ENCODE results near the gene ENKUR.

The ENKUR gene

GRCh38 chr10:25059990-25060389 is 44.0 kb upstream of the ENKUR start:
- H2AFZ ChIP-seq (ENCODE audit: low read length) = no peak overlapping the region

GRCh38 chr10:25057886-25058285 is 41.9 kb upstream of the ENKUR start:
- Histone ChIP-seq H3K27me3 (ENCODE audit: insufficient read depth, low read length) (no peaks in the 10 kb centered on the region), H3K9me2 (ENCODE audit: low read depth, low read length) (no peaks in the 10 kb centered on the region), H3K4me3 (ENCODE audit: low read depth, low read length, poor library complexity, severe bottlenecking) (no peak overlapping the region), H3F3A (ENCODE audit: insufficient read depth, low read length) (no peaks in the 10 kb centered on the region), H3K79me2 (ENCODE audit: insufficient read depth, low read length) (no peaks in the 10 kb centered on the region), H3K9me3 (ENCODE audit: low read length) (no peaks in the 10 kb centered on the region), H3K36me3 (ENCODE audit: insufficient read depth, low read length) (no peaks in the 10 kb centered on the region), H4K20me1 (ENCODE audit: insufficient read depth, low read length) (no peaks in the 10 kb centered on the region), H3K4me2 (ENCODE audit: low read length) (no peak overlapping the region), H2AFZ (ENCODE audit: low read length) (no peak overlapping the region), H3K9ac (ENCODE audit: low read length) (no peak overlapping the region), H3K27ac (ENCODE audit: low read depth, low read length, poor library complexity, severe bottlenecking) (no peak overlapping the region), H3K4me1 (ENCODE audit: insufficient read depth, low read length, severe bottlenecking) (no peaks in the 10 kb centered on the region)
- no peak for TF ChIP-seq EZH2 (IDR thresholded peaks at IDR 0.05; ENCODE audit: borderline replicate concordance, low read length)
- TF ChIP-seq, protein P1, sequence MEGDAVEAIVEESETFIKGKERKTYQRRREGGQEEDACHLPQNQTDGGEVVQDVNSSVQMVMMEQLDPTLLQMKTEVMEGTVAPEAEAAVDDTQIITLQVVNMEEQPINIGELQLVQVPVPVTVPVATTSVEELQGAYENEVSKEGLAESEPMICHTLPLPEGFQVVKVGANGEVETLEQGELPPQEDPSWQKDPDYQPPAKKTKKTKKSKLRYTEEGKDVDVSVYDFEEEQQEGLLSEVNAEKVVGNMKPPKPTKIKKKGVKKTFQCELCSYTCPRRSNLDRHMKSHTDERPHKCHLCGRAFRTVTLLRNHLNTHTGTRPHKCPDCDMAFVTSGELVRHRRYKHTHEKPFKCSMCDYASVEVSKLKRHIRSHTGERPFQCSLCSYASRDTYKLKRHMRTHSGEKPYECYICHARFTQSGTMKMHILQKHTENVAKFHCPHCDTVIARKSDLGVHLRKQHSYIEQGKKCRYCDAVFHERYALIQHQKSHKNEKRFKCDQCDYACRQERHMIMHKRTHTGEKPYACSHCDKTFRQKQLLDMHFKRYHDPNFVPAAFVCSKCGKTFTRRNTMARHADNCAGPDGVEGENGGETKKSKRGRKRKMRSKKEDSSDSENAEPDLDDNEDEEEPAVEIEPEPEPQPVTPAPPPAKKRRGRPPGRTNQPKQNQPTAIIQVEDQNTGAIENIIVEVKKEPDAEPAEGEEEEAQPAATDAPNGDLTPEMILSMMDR (IDR thresholded peaks at IDR 0.05; ENCODE audit: low read length) = no peak

More at GRCh38 chr10:25059990-25060389, 44.0 kb upstream of the ENKUR start:
- Histone ChIP-seq H3K9me2 (ENCODE audit: low read depth, low read length) (no peaks in the 10 kb centered on the region), H3K4me2 (ENCODE audit: low read length) (no peak overlapping the region), H3K9ac (ENCODE audit: low read length) (no peak overlapping the region), H3K79me2 (ENCODE audit: insufficient read depth, low read length) (no peaks in the 10 kb centered on the region), H3F3A (ENCODE audit: insufficient read depth, low read length) (no peaks in the 10 kb centered on the region), H3K9me3 (ENCODE audit: low read length) (no peaks in the 10 kb centered on the region), H3K27me3 (ENCODE audit: insufficient read depth, low read length) (no peaks in the 10 kb centered on the region), H3K36me3 (ENCODE audit: insufficient read depth, low read length) (no peaks in the 10 kb centered on the region), H3K27ac (ENCODE audit: low read depth, low read length, poor library complexity, severe bottlenecking) (no peak overlapping the region), H3K4me1 (ENCODE audit: insufficient read depth, low read length, severe bottlenecking) (no peaks in the 10 kb centered on the region), H4K20me1 (ENCODE audit: insufficient read depth, low read length) (no peaks in the 10 kb centered on the region), H3K4me3 (ENCODE audit: low read depth, low read length, poor library complexity, severe bottlenecking) (no peak overlapping the region)
- TF ChIP-seq, protein P1 (IDR thresholded peaks at IDR 0.05; ENCODE audit: low read length) = no peak
- TF ChIP-seq EZH2 (IDR thresholded peaks at IDR 0.05; ENCODE audit: borderline replicate concordance, low read length) = no peak

DNA sequence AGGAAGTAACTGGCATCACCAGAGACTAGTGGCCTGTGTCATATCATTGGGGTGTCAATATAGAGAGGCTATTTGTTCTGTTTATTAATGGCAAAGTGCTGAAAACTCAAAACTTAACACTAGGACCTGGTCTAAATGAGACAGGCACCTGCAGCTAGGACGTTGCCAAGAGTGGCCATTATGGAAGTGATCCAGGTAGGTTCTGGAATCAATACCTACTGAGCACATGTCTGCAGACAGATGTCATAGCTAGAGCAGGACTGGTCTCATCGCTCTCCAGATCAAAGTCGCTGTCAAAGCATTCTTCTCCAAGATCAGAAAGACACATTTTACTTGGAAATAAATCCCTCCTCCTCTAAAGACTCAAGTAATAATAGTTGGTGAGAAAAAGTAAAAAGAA is 40.8 kb upstream of the ENKUR start:
- Histone ChIP-seq H4K20me1 (ENCODE audit: insufficient read depth, low read length) (no peaks in the 10 kb centered on the region), H2AFZ (ENCODE audit: low read length) (no peak overlapping the region), H3K9me2 (ENCODE audit: low read depth, low read length) (no peaks in the 10 kb centered on the region), H3K9ac (ENCODE audit: low read length) (no peak overlapping the region), H3K4me2 (ENCODE audit: low read length) (no peak overlapping the region), H3K27me3 (ENCODE audit: insufficient read depth, low read length) (no peaks in the 10 kb centered on the region), H3K4me3 (ENCODE audit: low read depth, low read length, poor library complexity, severe bottlenecking) (no peak overlapping the region), H3K36me3 (ENCODE audit: insufficient read depth, low read length) (no peaks in the 10 kb centered on the region), H3K4me1 (ENCODE audit: insufficient read depth, low read length, severe bottlenecking) (no peaks in the 10 kb centered on the region), H3F3A (ENCODE audit: insufficient read depth, low read length) (no peaks in the 10 kb centered on the region), H3K27ac (ENCODE audit: low read depth, low read length, poor library complexity, severe bottlenecking) (no peak overlapping the region), H3K79me2 (ENCODE audit: insufficient read depth, low read length) (no peaks in the 10 kb centered on the region), H3K9me3 (ENCODE audit: low read length) (no peaks in the 10 kb centered on the region)
- TF ChIP-seq, protein P1 (IDR thresholded peaks at IDR 0.05; ENCODE audit: low read length) = no peak
- no peak for TF ChIP-seq EZH2 (IDR thresholded peaks at IDR 0.05; ENCODE audit: borderline replicate concordance, low read length)

Data from OCI-LY1 (cell line).